B cell (primary cell): Measurements from ENCODE around the gene MTMR4.

Source experiments
- EZH2 ChIP-seq: IDR thresholded peaks from 2 replicates; pipeline ENCODE4 v1.6.1; 2012; ENCODE audit warnings: borderline replicate concordance, low read depth, mild to moderate bottlenecking, moderate library complexity, low read length; ENCODE audit not compliant: insufficient read depth, poor library complexity, severe bottlenecking
- TF ChIP-seq, protein P1 (sequence below): fragments of 200-600 bp; IDR thresholded peaks from one replicate; pipeline ENCODE4 v1.8.0; 2022; ENCODE audit warnings: antibody characterized with exemption, mild to moderate bottlenecking

DNA sequence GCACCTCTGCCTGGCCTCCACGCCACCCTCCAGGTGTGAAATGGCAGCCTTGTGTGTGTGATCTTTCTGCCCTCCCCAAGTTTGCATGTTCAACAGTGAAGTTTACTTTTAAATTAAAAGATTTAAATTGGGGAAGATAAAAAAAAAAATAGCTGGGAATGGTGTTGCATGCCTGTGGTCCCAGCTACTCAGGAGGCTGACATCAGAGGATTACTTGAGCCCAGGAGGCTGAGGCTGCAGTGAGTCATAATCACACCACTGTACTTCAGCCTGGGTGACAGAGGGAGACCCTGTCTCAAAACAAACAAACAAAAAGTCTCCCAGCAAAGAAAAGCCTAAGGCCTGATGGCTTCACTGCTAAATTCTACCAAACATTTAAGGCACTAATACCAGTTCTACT lies 61.7 kb downstream of the MTMR4 start:
- TF ChIP-seq, protein P1, sequence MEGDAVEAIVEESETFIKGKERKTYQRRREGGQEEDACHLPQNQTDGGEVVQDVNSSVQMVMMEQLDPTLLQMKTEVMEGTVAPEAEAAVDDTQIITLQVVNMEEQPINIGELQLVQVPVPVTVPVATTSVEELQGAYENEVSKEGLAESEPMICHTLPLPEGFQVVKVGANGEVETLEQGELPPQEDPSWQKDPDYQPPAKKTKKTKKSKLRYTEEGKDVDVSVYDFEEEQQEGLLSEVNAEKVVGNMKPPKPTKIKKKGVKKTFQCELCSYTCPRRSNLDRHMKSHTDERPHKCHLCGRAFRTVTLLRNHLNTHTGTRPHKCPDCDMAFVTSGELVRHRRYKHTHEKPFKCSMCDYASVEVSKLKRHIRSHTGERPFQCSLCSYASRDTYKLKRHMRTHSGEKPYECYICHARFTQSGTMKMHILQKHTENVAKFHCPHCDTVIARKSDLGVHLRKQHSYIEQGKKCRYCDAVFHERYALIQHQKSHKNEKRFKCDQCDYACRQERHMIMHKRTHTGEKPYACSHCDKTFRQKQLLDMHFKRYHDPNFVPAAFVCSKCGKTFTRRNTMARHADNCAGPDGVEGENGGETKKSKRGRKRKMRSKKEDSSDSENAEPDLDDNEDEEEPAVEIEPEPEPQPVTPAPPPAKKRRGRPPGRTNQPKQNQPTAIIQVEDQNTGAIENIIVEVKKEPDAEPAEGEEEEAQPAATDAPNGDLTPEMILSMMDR = no peak
- no peak for TF ChIP-seq EZH2
